Measurements from ENCODE around the gene BCR.
"Not testable (repeated sequence)": the region's sequence is repeated elsewhere in the genome, so short reads cannot be mapped to it uniquely, and the experiment has no call there.

Gene BCR

DNA sequence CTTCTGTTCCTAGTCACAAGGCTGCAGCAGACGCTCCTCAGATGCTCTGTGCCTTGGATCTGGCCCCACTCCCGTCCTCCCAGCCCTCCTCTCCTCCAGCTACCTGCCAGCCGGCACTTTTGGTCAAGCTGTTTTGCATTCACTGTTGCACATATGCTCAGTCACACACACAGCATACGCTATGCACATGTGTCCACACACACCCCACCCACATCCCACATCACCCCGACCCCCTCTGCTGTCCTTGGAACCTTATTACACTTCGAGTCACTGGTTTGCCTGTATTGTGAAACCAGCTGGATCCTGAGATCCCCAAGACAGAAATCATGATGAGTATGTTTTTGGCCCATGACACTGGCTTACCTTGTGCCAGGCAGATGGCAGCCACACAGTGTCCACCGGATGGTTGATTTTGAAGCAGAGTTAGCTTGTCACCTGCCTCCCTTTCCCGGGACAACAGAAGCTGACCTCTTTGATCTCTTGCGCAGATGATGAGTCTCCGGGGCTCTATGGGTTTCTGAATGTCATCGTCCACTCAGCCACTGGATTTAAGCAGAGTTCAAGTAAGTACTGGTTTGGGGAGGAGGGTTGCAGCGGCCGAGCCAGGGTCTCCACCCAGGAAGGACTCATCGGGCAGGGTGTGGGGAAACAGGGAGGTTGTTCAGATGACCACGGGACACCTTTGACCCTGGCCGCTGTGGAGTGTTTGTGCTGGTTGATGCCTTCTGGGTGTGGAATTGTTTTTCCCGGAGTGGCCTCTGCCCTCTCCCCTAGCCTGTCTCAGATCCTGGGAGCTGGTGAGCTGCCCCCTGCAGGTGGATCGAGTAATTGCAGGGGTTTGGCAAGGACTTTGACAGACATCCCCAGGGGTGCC is 109.8 kb downstream of the BCR start:
- no peak for DNase-seq (ENCODE audit: low read depth)

GRCh38 chr22:23291806-23292452 is 111.6 kb downstream of the BCR start:
- DNase-seq (ENCODE audit: low read depth), result no peak

GRCh38 chr22:23292453-23293350 is 112.4 kb downstream of the BCR start:
- no peak for DNase-seq (ENCODE audit: low read depth)

GRCh38 chr22:23293720-23294119 is 113.4 kb downstream of the BCR start:
- no peak for DNase-seq (ENCODE audit: low read depth)

GRCh38 chr22:23294221-23294620 is 113.9 kb downstream of the BCR start:
- no peak for DNase-seq (ENCODE audit: low read depth)

DNA sequence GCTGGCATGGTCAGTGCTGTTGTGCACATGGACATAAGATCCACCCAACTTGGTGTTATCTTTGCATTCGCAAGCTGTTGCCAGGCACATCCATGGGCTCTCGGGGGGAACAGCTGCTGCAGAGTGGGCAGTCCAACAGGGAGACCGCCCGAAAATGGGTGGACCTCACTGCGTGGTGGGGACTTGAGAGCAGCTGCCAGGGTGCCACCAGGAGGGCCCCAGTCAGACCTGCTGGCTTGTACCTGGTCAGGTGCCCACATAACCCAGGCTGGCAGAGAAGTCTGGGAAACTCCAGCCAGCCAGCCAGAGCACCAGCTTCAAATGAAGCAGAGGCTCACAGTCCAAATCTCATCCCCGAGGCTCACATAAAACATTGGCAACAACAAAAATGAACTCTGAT is 120.2 kb downstream of the BCR start:
- no peak for DNase-seq (ENCODE audit: low read depth)

DNA sequence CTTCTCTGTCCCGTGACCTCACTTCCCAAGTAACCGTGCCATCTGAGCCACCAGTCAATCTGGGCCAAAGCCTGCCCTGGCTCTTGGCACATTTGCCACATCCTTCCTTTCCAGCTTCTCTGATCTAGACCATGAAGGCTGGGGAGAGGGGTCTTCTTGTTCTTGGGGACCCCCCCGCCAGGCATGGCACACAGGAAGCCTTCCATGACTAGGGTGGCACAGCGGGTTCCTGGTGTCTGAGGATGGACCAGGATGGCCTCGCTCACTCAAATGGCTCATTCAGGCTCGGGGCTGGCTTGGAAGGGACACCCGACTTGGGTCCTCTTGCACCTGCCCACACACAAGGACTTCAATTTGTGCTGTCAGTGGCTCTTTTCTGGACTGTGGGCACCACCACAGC is 121.3 kb downstream of the BCR start:
- no peak for DNase-seq (ENCODE audit: low read depth)

- DNase-seq (ENCODE audit: low read depth), result no peak
Measured at GRCh38 chr22:23302171-23303002, 122.1 kb downstream of the BCR start.

GRCh38 chr22:23305321-23305910 is 125.1 kb downstream of the BCR start:
- DNase-seq (ENCODE audit: low read depth), result no peak

- no peak for DNase-seq (ENCODE audit: low read depth)
Measured at GRCh38 chr22:23305922-23306374, 125.6 kb downstream of the BCR start.

DNA sequence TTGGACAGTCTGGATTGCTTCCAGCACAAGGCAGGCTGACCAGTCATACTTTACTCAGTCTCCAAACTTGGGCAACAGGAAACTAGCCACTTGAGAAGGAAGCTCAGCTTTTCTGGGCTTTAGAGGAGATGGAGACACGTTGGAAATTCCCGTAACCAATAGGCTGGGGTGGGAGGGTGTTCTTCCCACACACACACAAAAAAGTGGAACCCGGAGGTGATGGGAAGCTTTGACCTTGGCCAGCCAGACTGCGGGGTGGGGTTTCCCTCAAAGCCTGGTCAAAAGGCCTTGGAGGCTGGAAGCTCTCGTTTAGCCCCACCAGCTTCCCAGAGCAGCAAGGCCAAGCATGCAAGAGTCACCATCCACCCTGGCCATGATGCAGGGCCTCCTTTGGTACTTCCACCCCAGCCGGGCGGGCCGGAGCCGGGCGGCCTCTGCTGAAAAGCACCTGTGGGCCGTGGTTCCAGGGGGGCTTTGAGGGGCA is 126.2 kb downstream of the BCR start:
- DNase-seq (ENCODE audit: low read depth), result no peak

DNA sequence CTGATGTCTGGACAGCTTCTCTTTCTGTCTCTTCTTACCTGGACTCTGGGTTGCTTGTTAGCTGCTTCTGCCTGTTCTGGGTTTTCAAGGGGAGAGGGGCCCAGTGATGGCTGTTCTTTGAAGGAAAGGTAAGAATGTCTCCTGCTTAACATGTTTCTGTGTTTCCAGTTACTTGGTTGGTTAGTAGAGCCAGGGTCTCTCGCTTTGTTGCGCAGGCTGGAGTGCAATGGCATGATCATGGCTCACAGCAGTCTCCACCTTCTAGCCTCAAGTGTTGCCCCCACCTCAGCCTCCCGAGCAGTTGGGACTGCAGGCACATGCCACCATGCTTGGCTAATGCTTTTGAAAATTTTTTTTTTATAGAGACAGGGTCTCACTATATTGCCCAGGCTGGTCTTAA is 126.6 kb downstream of the BCR start:
- no peak for DNase-seq (ENCODE audit: low read depth)

DNA sequence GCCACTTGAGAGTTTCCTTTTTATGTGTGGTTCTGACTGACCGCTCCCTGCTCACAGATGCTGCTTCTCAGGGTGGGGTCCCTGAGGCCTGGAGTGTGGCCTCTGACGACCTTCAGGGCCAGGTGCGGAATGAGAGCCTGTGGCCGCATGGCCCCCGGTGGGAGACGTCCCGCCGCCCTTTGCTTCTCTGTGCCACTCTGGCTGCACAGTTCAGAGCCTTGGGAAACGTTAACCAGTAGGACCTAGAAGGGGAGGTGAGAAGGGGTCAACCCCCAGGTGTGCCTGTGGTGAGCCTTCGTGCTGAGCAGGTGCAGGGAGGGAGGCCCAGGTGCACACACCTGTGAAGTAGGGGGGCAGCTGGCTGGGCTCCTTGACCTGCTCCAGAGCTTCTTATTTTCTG is 127.2 kb downstream of the BCR start:
- not testable (repeated sequence) for DNase-seq (ENCODE audit: low read depth)

DNA sequence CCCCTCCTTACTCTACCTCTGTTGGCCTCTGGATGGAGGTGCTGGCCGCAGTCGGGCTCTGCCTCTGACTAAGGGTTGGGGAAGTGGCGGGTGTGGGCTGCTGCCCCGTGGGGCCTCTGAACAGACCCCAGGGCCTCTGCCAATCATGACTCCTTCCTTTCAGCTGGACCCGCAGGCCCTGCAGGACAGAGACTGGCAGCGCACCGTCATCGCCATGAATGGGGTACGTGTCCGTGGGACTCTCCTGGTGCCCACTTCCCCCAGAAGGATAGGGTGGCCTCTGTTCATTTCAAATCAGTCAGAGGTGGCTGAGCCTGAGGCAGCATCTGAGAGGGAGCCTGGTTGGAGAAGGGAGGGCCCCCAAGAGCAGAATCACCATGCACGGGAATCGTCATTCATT is 129.0 kb downstream of the BCR start:
- DNase-seq (ENCODE audit: low read depth), result not testable (repeated sequence)

DNA sequence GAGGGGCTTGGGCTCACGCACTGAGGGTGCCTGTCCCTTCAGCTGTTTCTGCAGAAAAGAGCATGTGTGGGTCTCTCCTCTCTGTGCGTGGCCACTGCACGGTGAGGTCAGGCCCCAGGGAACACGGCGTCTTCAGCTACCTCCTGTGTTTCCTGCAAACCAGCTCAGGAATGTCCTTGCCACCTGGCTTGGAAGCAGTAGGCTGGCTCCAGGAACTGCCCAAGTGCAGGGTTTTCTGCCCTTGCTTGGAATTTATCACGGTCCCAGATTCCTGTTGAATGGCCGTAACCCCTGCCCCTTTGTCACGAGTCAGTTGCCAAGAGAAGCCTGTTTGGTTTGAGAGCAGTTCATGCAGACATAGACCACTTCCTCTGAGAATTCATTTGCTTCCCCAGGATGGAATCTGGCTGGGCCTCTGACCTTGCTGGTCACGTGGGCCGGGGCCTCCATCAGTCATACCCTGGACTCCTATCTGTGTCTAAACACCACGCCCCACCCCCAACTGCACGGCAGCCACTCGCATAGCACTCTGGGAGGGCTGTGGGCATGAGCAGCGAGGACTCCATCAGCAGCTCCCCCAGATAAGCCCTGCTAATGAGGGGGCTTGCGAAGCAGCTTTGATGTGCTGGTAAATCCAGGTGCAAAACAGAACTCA is 130.3 kb downstream of the BCR start:
- not testable (repeated sequence) for DNase-seq (ENCODE audit: low read depth)

- DNase-seq (ENCODE audit: low read depth), result not testable (repeated sequence)
Measured at GRCh38 chr22:23311635-23312420, 131.5 kb downstream of the BCR start.

DNA sequence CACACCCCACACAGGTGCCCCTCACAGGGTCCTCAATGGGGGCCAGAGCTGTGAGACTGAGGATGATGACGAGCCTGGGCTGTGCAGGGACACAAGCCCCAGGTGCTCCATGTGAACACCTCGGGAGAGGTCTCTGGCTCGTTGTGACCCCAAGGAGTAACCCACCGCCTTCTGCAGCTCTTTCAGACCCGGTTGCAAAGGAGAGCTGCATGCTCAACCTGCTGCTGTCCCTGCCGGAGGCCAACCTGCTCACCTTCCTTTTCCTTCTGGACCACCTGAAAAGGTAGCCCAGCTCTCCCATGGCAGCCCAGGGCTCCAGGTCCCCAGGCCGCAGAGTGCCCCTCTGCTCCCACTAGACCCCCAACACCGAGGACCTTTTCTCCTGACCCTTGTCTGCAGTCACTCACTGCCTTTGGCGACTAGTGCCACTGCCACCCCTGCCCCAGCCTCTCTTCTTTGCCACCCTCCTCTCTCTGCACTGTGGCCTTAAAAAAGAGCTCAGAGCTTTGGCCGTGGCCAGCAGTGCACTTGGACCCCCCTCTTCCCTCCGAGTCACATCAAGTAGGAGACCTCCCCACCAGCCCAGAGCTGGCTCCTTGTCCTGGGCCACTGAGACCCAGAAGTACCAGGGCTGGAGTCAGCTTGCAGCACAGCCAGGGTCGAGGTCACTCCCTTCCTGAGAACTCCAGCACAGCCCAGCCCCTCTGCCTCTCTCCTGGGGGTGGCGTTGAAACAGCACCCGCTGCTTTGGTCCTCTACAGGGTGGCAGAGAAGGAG is 133.7 kb downstream of the BCR start:
- no peak for DNase-seq (ENCODE audit: low read depth)

DNA sequence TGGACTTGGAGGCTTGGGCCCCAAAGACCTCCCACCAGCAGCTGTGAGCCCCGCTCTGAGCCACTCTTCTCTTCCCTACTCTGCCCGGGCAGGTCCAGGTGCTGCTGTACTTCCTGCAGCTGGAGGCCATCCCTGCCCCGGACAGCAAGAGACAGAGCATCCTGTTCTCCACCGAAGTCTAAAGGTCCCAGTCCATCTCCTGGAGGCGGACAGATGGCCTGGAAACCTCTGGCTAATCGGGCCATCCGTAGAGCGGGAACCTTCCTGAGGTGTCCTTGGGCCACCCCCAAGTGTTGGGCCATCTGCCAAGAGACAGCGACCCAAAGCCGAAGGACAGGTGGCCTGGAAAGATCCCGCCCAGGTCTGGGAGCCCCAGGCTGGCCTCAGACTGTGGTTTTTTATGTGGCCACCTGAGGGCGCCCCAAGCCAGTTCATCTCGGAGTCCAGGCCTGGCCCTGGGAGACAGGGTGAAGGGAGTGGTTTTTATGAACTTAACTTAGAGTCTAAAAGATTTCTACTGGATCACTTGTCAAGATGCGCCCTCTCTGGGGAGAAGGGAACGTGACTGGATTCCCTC is 135.1 kb downstream of the BCR start:
- DNase-seq (ENCODE audit: low read depth), result no peak
